ENCODE data around the gene TUBGCP3. TPM values are rescaled to one million over a fixed set of nuclear protein-coding genes. Genes with fewer than 3 reads are reported as not detected.

The TUBGCP3 gene
- total and polyA plus RNA-seq, 11 donors, result 6.0 to 23.5 (median 15.6) TPM

- H3K4me1 ChIP-seq, result no peaks in the 10 kb centered on the region
- no peaks in the 10 kb centered on the region for H3K9me3 ChIP-seq
- H3K27me3 ChIP-seq, result no peaks in the 10 kb centered on the region
- ATAC-seq (no peak), DNase-seq (no peak)
- 73 to 82% (median 75%) methylated on average over 6 of the region's 6 CpGs for WGBS, 4 donors
- intact Hi-C loops (cut with DNase I), result loop anchor here in 4 of 10 donors (10.0 kb wide), 1 partner anchor 91 kb away; no protein-coding TSS in a partner anchor
- no peak for TF ChIP-seq POLR2A (IDR thresholded peaks at IDR 0.05)
- TF ChIP-seq, protein P1, sequence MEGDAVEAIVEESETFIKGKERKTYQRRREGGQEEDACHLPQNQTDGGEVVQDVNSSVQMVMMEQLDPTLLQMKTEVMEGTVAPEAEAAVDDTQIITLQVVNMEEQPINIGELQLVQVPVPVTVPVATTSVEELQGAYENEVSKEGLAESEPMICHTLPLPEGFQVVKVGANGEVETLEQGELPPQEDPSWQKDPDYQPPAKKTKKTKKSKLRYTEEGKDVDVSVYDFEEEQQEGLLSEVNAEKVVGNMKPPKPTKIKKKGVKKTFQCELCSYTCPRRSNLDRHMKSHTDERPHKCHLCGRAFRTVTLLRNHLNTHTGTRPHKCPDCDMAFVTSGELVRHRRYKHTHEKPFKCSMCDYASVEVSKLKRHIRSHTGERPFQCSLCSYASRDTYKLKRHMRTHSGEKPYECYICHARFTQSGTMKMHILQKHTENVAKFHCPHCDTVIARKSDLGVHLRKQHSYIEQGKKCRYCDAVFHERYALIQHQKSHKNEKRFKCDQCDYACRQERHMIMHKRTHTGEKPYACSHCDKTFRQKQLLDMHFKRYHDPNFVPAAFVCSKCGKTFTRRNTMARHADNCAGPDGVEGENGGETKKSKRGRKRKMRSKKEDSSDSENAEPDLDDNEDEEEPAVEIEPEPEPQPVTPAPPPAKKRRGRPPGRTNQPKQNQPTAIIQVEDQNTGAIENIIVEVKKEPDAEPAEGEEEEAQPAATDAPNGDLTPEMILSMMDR (IDR thresholded peaks at IDR 0.05), result no peak
- peaks cover 3 to 95% (median 70%) of the 10 kb centered on the region in 9 donors for H3K36me3 ChIP-seq
- no peak overlapping the region for H3K4me3 ChIP-seq
- H3K27ac ChIP-seq, result no peak overlapping the region
Measured at GRCh38 chr13:112513761-112514160, 74.2 kb downstream of the TUBGCP3 start.

DNA sequence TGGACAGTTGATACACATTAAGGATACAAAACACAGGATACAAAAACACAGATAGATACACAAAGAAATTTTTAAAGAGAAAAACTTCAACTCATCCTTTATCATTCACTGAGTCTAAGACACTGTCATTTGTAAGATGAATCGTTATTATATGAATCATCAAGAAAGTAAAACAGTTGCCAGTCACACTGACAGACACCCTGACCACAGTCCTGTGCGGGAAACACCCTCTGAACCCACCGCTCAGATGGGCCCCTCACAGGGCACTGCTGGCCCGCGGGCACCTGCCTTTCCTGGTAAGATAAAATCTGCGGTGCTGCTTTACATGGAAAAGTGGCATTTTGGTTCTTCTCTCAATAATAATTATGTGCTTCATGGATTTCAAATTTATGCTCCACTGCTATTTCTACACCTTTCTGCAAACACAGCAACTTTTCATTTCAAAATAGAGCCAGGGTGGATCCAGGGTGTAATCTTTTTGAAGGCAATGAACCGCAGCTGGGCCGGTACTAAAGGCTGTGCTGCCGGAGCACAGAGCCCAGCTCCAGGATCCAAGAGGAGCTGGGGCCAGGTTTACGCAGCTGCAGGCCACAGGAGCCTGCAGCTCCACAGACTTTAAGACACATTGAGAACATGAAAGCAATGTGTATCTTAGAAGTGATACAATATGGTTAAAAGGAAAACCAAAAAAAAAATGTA is 76.8 kb downstream of the TUBGCP3 start:
- ATAC-seq (no peak), DNase-seq (no peak)
- H3K27ac ChIP-seq, result no peak overlapping the region
- TF ChIP-seq, protein P1 (IDR thresholded peaks at IDR 0.05), result no peak
- TF ChIP-seq POLR2A (IDR thresholded peaks at IDR 0.05), result no peak
- peaks cover 0 to 89% (median 64%) of the 10 kb centered on the region in 9 donors for H3K36me3 ChIP-seq
- no peak overlapping the region for H3K4me3 ChIP-seq
- no peaks in the 10 kb centered on the region for H3K27me3 ChIP-seq
- no peaks in the 10 kb centered on the region for H3K4me1 ChIP-seq
- 94 to 96% (median 96%) methylated on average over 10 of the region's 10 CpGs for WGBS, 4 donors
- intact Hi-C loops (cut with DNase I), result loop anchor here in 4 of 10 donors (10.0 kb wide), 1 partner anchor 94 kb away; no protein-coding TSS in a partner anchor
- no peaks in the 10 kb centered on the region for H3K9me3 ChIP-seq

- TF ChIP-seq POLR2A (IDR thresholded peaks at IDR 0.05), result no peak
- TF ChIP-seq, protein P1 (IDR thresholded peaks at IDR 0.05), result peak in 10 of 12 donors; percentile 24 to 55 (median 42)
- Histone ChIP-seq H3K4me1 (no peaks in the 10 kb centered on the region), H3K27ac (no peak overlapping the region), H3K9me3 (no peaks in the 10 kb centered on the region), H3K27me3 (no peaks in the 10 kb centered on the region), H3K4me3 (no peak overlapping the region), H3K36me3 (peaks cover 0 to 89% (median 64%) of the 10 kb centered on the region in 9 donors)
- ATAC-seq (peak in 3 of 4 donors; percentile 65 to 80 (median 77)), DNase-seq (no peak)
- WGBS, 4 donors, result 61 to 70% (median 64%) methylated on average over 15 of the region's 15 CpGs
- intact Hi-C loops (cut with DNase I), result loop anchor here in 4 of 10 donors (10.0 kb wide), 1 partner anchor 95 kb away; no protein-coding TSS in a partner anchor
Measured at GRCh38 chr13:112510002-112510780, 77.8 kb downstream of the TUBGCP3 start.

DNA sequence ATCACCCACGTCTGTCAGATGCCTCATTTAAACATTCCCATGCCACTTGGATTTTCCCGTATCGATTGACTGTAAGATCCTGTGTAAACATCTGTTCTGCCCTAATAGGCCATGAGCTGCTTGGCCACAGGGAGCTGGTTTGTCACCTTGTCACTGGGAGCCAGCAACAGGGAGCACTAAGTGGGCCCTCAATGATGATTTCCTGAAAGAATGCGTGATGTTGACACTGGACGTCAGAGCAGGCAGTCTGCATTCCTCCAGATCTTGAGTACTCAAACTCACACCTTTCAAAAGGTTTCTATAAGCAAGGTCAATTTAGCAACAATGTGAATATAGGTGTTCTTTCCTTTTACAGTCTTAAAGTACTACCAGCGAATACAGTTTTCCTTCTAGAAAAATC is 78.8 kb downstream of the TUBGCP3 start:
- H3K4me1 ChIP-seq, result no peaks in the 10 kb centered on the region
- no peaks in the 10 kb centered on the region for H3K27me3 ChIP-seq
- H3K9me3 ChIP-seq, result no peaks in the 10 kb centered on the region
- intact Hi-C loops (cut with DNase I), result loop anchor here in 1 of 10 donors (10.0 kb wide), 1 partner anchor 96 kb away; no protein-coding TSS in a partner anchor
- no peak overlapping the region for H3K27ac ChIP-seq
- peaks cover 0 to 89% (median 64%) of the 10 kb centered on the region in 9 donors for H3K36me3 ChIP-seq
- H3K4me3 ChIP-seq, result no peak overlapping the region
- 74 to 88% (median 83%) methylated on average over 6 of the region's 6 CpGs for WGBS, 4 donors
- DNase-seq (no peak), ATAC-seq (no peak)
- TF ChIP-seq, protein P1 (IDR thresholded peaks at IDR 0.05), result no peak
- TF ChIP-seq POLR2A (IDR thresholded peaks at IDR 0.05), result no peak
